ENCODE data around the gene BBS9. TPM values are rescaled to one million over a fixed set of nuclear protein-coding genes. Genes with fewer than 3 reads are reported as not detected.

BBS9 gene
- polyA plus RNA-seq, 2 donors: 2.6 to 3.7 TPM

DNA sequence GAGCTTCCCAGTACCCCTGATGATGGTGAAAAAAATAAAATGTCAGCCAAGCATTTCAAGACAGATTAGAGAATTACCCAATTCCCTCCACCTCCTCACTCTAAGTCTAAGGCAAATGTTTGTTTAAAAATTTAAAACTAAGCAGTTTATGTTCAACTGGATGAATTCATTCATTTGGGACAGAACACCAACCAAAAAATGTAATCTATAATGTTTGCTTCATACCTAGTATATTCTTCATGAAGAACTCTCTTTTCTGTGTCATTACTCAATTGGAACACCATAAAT is 450.3 kb downstream of the BBS9 start:
- H3K9me3 ChIP-seq (ENCODE audit: control insufficient read depth in 2 of 2, insufficient read depth in 1 of 2, low read depth in 1 of 2, low read length in 1 of 2): no peaks in the 10 kb centered on the region
- H3K4me1 ChIP-seq (ENCODE audit: control insufficient read depth in 2 of 2, insufficient read depth in 2 of 2, low read length in 1 of 2): no peaks in the 10 kb centered on the region
- no peaks in the 10 kb centered on the region for H3K36me3 ChIP-seq (ENCODE audit: control insufficient read depth in 2 of 2, insufficient read depth in 2 of 2, low read length in 1 of 2)
- no peak overlapping the region for H3K27ac ChIP-seq (ENCODE audit: low read depth in 2 of 2, low read length in 1 of 2)
- no peaks in the 10 kb centered on the region for H3K27me3 ChIP-seq (ENCODE audit: control insufficient read depth in 1 of 2, insufficient read depth in 2 of 2, low read length in 2 of 2)
- no peak overlapping the region for H3K4me3 ChIP-seq (ENCODE audit: low read depth in 1 of 2, low read length in 2 of 2)

DNA sequence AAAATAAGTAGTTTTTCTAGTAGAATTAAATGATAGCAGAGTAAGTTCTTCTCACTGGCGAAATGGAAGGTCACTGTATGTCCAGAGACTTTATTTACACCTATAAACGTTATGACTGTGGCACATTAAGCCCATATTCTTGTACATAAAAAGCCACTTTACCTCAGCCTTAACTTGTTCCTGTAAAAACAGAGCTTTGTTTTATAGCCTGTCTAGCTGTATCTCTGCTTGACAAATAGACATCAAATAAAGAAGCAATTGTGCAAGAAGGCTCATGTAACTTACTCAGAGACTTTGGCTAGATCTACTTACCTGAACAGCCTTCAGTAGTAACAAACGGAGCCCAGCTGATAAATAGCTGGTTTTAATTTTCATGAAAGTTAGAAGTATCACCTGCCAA is 451.9 kb downstream of the BBS9 start:
- no peaks in the 10 kb centered on the region for H3K36me3 ChIP-seq (ENCODE audit: control insufficient read depth in 2 of 2, insufficient read depth in 2 of 2, low read length in 1 of 2)
- no peaks in the 10 kb centered on the region for H3K27me3 ChIP-seq (ENCODE audit: control insufficient read depth in 1 of 2, insufficient read depth in 2 of 2, low read length in 2 of 2)
- WGBS, 2 donors: 54 to 67% methylated on average over 3 of the region's 3 CpGs
- no peaks in the 10 kb centered on the region for H3K4me1 ChIP-seq (ENCODE audit: control insufficient read depth in 2 of 2, insufficient read depth in 2 of 2, low read length in 1 of 2)
- H3K4me3 ChIP-seq (ENCODE audit: low read depth in 1 of 2, low read length in 2 of 2): no peak overlapping the region
- no peaks in the 10 kb centered on the region for H3K9me3 ChIP-seq (ENCODE audit: control insufficient read depth in 2 of 2, insufficient read depth in 1 of 2, low read depth in 1 of 2, low read length in 1 of 2)
- H3K27ac ChIP-seq (ENCODE audit: low read depth in 2 of 2, low read length in 1 of 2): no peak overlapping the region

DNA sequence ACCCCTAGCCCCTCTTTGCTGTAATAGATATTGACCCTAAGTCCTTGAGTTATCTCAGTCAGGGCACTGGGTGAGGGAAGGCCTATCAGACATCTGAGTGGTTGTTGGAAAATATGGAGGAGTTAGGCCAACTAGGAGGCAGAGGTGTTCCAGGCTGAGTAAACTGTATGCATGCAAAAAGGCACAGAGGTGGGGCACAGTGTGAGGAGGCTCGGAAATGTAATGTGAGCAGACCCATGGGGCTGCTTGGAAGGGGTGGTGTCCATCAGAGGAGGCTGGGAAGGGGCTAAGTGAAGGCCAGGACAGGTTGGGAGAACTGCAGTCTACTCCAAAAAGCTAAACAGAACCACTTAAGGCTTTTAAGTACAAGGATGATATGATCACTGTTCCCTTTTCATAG is 452.7 kb downstream of the BBS9 start:
- Histone ChIP-seq H3K27me3 (ENCODE audit: control insufficient read depth in 1 of 2, insufficient read depth in 2 of 2, low read length in 2 of 2) (no peaks in the 10 kb centered on the region), H3K4me1 (ENCODE audit: control insufficient read depth in 2 of 2, insufficient read depth in 2 of 2, low read length in 1 of 2) (no peaks in the 10 kb centered on the region), H3K36me3 (ENCODE audit: control insufficient read depth in 2 of 2, insufficient read depth in 2 of 2, low read length in 1 of 2) (no peaks in the 10 kb centered on the region), H3K4me3 (ENCODE audit: low read depth in 1 of 2, low read length in 2 of 2) (no peak overlapping the region), H3K27ac (ENCODE audit: low read depth in 2 of 2, low read length in 1 of 2) (no peak overlapping the region), H3K9me3 (ENCODE audit: control insufficient read depth in 2 of 2, insufficient read depth in 1 of 2, low read depth in 1 of 2, low read length in 1 of 2) (no peaks in the 10 kb centered on the region)
- 90 to 94% methylated on average over 1 of the region's 1 CpG for WGBS, 2 donors

DNA sequence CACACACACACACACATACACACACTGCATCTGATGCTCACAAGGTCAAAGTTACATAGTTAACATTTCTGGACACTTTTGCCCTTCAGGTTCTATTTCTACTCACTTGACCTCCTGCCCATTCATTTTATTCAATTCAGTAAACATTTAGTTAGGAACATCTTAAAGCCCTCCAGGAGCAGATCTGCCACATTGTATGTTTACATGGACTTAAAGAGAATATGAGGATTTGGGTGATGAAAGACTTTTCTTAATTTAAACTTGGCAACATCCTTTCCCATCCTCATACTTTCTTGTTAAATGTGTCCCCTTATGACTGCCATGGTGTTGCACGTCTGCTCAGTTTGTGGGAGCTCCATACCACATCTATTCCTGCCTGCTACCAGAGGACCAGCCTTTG is 453.2 kb downstream of the BBS9 start:
- no peak overlapping the region for H3K27ac ChIP-seq (ENCODE audit: low read depth in 2 of 2, low read length in 1 of 2)
- H3K27me3 ChIP-seq (ENCODE audit: control insufficient read depth in 1 of 2, insufficient read depth in 2 of 2, low read length in 2 of 2): no peaks in the 10 kb centered on the region
- H3K4me3 ChIP-seq (ENCODE audit: low read depth in 1 of 2, low read length in 2 of 2): no peak overlapping the region
- 83 to 96% methylated on average over 1 of the region's 1 CpG for WGBS, 2 donors
- H3K9me3 ChIP-seq (ENCODE audit: control insufficient read depth in 2 of 2, insufficient read depth in 1 of 2, low read depth in 1 of 2, low read length in 1 of 2): no peaks in the 10 kb centered on the region
- H3K36me3 ChIP-seq (ENCODE audit: control insufficient read depth in 2 of 2, insufficient read depth in 2 of 2, low read length in 1 of 2): no peaks in the 10 kb centered on the region
- no peaks in the 10 kb centered on the region for H3K4me1 ChIP-seq (ENCODE audit: control insufficient read depth in 2 of 2, insufficient read depth in 2 of 2, low read length in 1 of 2)

DNA sequence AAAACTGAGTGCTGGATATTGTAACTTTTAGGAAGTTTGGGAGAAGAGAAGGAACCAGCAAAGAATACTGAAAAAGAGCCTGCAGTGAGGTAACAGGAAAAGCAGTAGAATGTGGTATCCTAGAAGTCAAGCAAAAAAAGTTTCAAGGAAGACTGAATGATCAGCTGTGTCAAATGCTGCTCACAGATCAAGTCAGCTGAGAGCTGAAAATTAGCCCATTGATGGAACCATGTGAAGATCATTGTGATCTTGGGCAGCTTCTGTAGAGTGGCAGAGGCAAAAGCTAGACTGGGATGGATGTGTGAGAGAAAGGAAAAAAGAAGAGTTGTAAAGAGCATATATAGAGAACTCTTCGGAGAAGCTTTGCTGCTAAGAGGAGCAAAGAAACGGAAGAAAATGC is 460.5 kb downstream of the BBS9 start:
- Histone ChIP-seq H3K36me3 (ENCODE audit: control insufficient read depth in 2 of 2, insufficient read depth in 2 of 2, low read length in 1 of 2) (no peaks in the 10 kb centered on the region), H3K9me3 (ENCODE audit: control insufficient read depth in 2 of 2, insufficient read depth in 1 of 2, low read depth in 1 of 2, low read length in 1 of 2) (no peaks in the 10 kb centered on the region), H3K27me3 (ENCODE audit: control insufficient read depth in 1 of 2, insufficient read depth in 2 of 2, low read length in 2 of 2) (no peaks in the 10 kb centered on the region), H3K27ac (ENCODE audit: low read depth in 2 of 2, low read length in 1 of 2) (no peak overlapping the region), H3K4me3 (ENCODE audit: low read depth in 1 of 2, low read length in 2 of 2) (no peak overlapping the region), H3K4me1 (ENCODE audit: control insufficient read depth in 2 of 2, insufficient read depth in 2 of 2, low read length in 1 of 2) (no peaks in the 10 kb centered on the region)
- WGBS, 2 donors: 94 to 99% methylated on average over 2 of the region's 2 CpGs

DNA sequence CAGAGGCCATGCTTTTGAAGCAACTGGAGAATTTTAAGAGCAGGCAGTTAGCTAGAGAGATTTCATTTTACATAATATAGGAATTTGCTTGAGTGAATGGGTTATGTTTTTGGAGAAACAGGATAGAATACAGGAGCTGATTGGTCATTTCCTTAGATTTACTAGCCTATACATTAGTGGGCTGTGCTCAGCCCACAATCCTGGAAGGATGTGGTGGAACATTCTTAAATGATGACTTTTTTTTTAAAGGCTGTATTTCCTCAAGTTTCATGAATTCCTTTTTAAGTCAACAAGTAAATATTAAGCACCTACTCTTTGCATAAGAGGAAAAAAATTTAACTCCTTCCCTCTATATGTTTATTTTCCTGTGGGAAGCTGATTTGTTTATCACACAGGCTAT is 461.6 kb downstream of the BBS9 start:
- no peak overlapping the region for H3K27ac ChIP-seq (ENCODE audit: low read depth in 2 of 2, low read length in 1 of 2)
- H3K4me3 ChIP-seq (ENCODE audit: low read depth in 1 of 2, low read length in 2 of 2): no peak overlapping the region
- H3K9me3 ChIP-seq (ENCODE audit: control insufficient read depth in 2 of 2, insufficient read depth in 1 of 2, low read depth in 1 of 2, low read length in 1 of 2): no peaks in the 10 kb centered on the region
- no peaks in the 10 kb centered on the region for H3K27me3 ChIP-seq (ENCODE audit: control insufficient read depth in 1 of 2, insufficient read depth in 2 of 2, low read length in 2 of 2)
- H3K4me1 ChIP-seq (ENCODE audit: control insufficient read depth in 2 of 2, insufficient read depth in 2 of 2, low read length in 1 of 2): no peaks in the 10 kb centered on the region
- H3K36me3 ChIP-seq (ENCODE audit: control insufficient read depth in 2 of 2, insufficient read depth in 2 of 2, low read length in 1 of 2): no peaks in the 10 kb centered on the region

DNA sequence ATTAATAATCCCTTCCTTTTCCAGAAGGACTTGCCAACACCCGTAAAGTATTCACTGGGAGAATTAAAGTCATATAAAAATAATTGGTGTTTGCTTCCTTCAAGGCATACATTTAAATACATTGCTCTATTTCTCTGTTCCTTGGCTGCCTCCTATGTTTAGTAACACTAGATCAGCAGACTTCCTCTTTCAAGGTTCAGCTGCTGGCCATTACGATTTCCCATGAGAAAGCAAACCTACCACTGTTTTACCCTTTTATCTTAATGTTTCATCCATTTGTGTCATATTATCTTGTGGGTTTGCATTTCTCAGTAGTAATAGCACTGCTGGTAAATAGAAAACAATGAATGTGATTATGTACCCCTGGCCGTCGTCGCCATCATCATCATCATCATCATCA is 462.1 kb downstream of the BBS9 start:
- H3K27ac ChIP-seq (ENCODE audit: low read depth in 2 of 2, low read length in 1 of 2): no peak overlapping the region
- no peaks in the 10 kb centered on the region for H3K27me3 ChIP-seq (ENCODE audit: control insufficient read depth in 1 of 2, insufficient read depth in 2 of 2, low read length in 2 of 2)
- no peak overlapping the region for H3K4me3 ChIP-seq (ENCODE audit: low read depth in 1 of 2, low read length in 2 of 2)
- 71 to 74% methylated on average over 5 of the region's 5 CpGs for WGBS, 2 donors
- no peaks in the 10 kb centered on the region for H3K36me3 ChIP-seq (ENCODE audit: control insufficient read depth in 2 of 2, insufficient read depth in 2 of 2, low read length in 1 of 2)
- H3K4me1 ChIP-seq (ENCODE audit: control insufficient read depth in 2 of 2, insufficient read depth in 2 of 2, low read length in 1 of 2): no peaks in the 10 kb centered on the region
- H3K9me3 ChIP-seq (ENCODE audit: control insufficient read depth in 2 of 2, insufficient read depth in 1 of 2, low read depth in 1 of 2, low read length in 1 of 2): no peaks in the 10 kb centered on the region

DNA sequence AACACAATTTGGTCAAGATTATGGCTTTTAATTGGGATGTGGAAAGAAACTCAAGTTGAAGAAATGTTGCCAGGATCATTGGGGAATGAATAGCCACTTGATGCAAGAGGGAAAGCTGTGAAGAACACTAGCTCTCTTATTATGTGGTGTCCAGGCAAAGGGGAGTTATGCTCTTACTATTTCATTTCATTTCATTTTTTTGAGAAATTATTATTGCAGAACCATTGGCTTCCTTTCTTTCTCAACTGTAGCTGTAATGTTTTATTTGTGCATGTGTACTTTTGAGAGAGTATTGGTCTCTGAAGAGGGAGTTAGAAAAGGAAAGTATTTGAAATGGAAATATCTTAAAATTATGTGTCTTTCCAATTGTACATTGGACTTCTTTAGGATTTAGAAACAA is 463.4 kb downstream of the BBS9 start:
- Histone ChIP-seq H3K27ac (ENCODE audit: low read depth in 2 of 2, low read length in 1 of 2) (no peak overlapping the region), H3K9me3 (ENCODE audit: control insufficient read depth in 2 of 2, insufficient read depth in 1 of 2, low read depth in 1 of 2, low read length in 1 of 2) (no peaks in the 10 kb centered on the region), H3K4me1 (ENCODE audit: control insufficient read depth in 2 of 2, insufficient read depth in 2 of 2, low read length in 1 of 2) (no peaks in the 10 kb centered on the region), H3K36me3 (ENCODE audit: control insufficient read depth in 2 of 2, insufficient read depth in 2 of 2, low read length in 1 of 2) (no peaks in the 10 kb centered on the region), H3K4me3 (ENCODE audit: low read depth in 1 of 2, low read length in 2 of 2) (no peak overlapping the region), H3K27me3 (ENCODE audit: control insufficient read depth in 1 of 2, insufficient read depth in 2 of 2, low read length in 2 of 2) (no peaks in the 10 kb centered on the region)

DNA sequence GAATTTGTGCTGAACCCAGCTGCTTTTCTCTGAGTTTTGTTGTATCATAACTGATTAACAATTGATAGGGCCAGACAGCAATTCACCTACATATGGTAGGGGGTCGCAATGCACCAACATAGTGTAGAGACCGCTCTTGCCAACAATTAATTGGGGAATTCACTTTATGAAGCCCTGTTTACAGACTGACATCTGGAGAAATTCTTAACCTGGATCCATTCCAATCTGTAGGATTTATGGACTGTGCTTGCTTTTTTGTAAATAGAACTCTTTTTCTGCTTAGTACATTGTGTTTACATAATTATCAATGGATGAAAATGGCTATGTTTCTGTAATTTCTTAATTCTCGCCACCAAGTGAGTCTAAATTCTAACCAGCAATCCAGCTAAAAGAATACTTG is 464.2 kb downstream of the BBS9 start:
- 70 to 77% methylated on average over 3 of the region's 3 CpGs for WGBS, 2 donors
- Histone ChIP-seq H3K36me3 (ENCODE audit: control insufficient read depth in 2 of 2, insufficient read depth in 2 of 2, low read length in 1 of 2) (no peaks in the 10 kb centered on the region), H3K9me3 (ENCODE audit: control insufficient read depth in 2 of 2, insufficient read depth in 1 of 2, low read depth in 1 of 2, low read length in 1 of 2) (no peaks in the 10 kb centered on the region), H3K4me1 (ENCODE audit: control insufficient read depth in 2 of 2, insufficient read depth in 2 of 2, low read length in 1 of 2) (no peaks in the 10 kb centered on the region), H3K4me3 (ENCODE audit: low read depth in 1 of 2, low read length in 2 of 2) (no peak overlapping the region), H3K27ac (ENCODE audit: low read depth in 2 of 2, low read length in 1 of 2) (no peak overlapping the region), H3K27me3 (ENCODE audit: control insufficient read depth in 1 of 2, insufficient read depth in 2 of 2, low read length in 2 of 2) (no peaks in the 10 kb centered on the region)

DNA sequence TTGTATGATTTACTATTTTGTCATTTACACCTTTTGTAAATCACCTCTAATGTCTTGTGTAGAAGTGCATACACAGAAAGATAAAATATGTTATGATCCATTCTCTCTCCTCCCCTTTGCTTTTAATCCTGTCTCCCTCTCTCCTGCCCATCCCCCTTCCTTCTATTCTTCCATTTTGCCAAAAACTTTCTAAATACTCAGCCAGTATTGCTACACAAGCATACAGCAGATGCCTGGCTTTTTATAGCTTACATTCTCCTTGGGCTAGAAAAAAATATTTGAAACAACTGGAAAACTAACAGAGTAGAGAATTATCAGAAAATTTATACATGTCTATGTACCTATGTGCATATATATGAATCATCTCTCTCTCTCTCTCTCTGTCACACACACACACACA is 467.3 kb downstream of the BBS9 start:
- Histone ChIP-seq H3K4me3 (ENCODE audit: low read depth in 1 of 2, low read length in 2 of 2) (no peak overlapping the region), H3K27ac (ENCODE audit: low read depth in 2 of 2, low read length in 1 of 2) (no peak overlapping the region), H3K27me3 (ENCODE audit: control insufficient read depth in 1 of 2, insufficient read depth in 2 of 2, low read length in 2 of 2) (no peaks in the 10 kb centered on the region), H3K4me1 (ENCODE audit: control insufficient read depth in 2 of 2, insufficient read depth in 2 of 2, low read length in 1 of 2) (no peaks in the 10 kb centered on the region), H3K9me3 (ENCODE audit: control insufficient read depth in 2 of 2, insufficient read depth in 1 of 2, low read depth in 1 of 2, low read length in 1 of 2) (no peaks in the 10 kb centered on the region), H3K36me3 (ENCODE audit: control insufficient read depth in 2 of 2, insufficient read depth in 2 of 2, low read length in 1 of 2) (no peaks in the 10 kb centered on the region)

DNA sequence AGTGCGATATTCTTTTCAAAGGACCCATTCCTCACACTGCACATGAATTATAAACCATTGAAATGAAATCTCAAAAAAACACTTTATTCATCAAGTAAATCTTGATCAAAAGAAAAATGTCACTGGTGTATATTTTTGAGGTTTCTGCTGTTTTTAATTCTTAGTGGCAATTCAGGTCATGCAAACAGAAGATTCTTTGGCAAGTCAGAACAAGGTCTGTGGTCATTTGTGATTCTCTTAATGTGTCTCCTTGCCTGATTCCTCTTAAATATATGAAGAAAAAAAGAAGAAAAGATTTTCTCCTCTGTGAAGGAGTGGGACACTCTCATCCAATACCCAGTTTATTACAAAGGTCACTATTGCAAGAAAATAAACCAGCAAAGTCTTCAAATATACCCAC is 467.8 kb downstream of the BBS9 start:
- H3K4me3 ChIP-seq (ENCODE audit: low read depth in 1 of 2, low read length in 2 of 2): no peak overlapping the region
- H3K4me1 ChIP-seq (ENCODE audit: control insufficient read depth in 2 of 2, insufficient read depth in 2 of 2, low read length in 1 of 2): no peaks in the 10 kb centered on the region
- no peaks in the 10 kb centered on the region for H3K9me3 ChIP-seq (ENCODE audit: control insufficient read depth in 2 of 2, insufficient read depth in 1 of 2, low read depth in 1 of 2, low read length in 1 of 2)
- WGBS, 2 donors: 78 to 83% methylated on average over 1 of the region's 1 CpG
- H3K36me3 ChIP-seq (ENCODE audit: control insufficient read depth in 2 of 2, insufficient read depth in 2 of 2, low read length in 1 of 2): no peaks in the 10 kb centered on the region
- H3K27me3 ChIP-seq (ENCODE audit: control insufficient read depth in 1 of 2, insufficient read depth in 2 of 2, low read length in 2 of 2): no peaks in the 10 kb centered on the region
- no peak overlapping the region for H3K27ac ChIP-seq (ENCODE audit: low read depth in 2 of 2, low read length in 1 of 2)
